GM11168 (cell line): Measurements from ENCODE around the gene PVR.
"Not testable (repeated sequence)": the region's sequence is repeated elsewhere in the genome, so short reads cannot be mapped to it uniquely, and the experiment has no call there.

Experiments
- in situ Hi-C: fragments of 300-500 bp; cut with MboI; formaldehyde crosslinking; loops from one replicate; pipeline ENCODE4 v1.12.0; 2022; ENCODE audit warnings: low sequenced_read_pairs; ENCODE audit not compliant: unreplicated experiment

The PVR gene

GRCh38 chr19:44668985-44669764 is 25.5 kb downstream of the PVR start:
- in situ Hi-C loops, result no loop called here

GRCh38 chr19:44670027-44670426 is 26.3 kb downstream of the PVR start:
- in situ Hi-C loops, result not testable (repeated sequence)

GRCh38 chr19:44671400-44671799 is 27.7 kb downstream of the PVR start, which contains the start of gene CEACAM19:
CEACAM19 (plus strand) TSS chr19:44671482; CDS start chr19:44671932, 450 bp downstream.
- in situ Hi-C loops, result no loop called here

DNA sequence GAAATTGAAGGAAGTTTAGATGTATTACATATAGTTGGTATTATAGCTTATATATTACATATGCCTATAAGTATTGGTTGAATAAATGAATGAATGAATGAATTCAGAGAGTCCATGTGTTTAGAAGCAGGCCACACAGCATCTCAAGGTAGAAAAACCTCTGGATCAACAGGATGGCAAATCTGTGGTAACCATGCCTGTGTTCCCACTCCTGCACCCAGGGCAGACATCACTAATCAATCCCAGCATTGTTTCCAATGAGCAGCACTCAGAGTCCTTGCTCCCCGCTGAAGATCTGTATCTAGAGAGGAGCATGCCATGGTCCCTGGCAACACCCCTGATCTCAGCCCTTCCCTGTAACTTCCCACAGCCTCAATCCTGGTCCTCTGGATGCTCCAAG is 28.5 kb downstream of the PVR start:
- in situ Hi-C loops, result no loop called here

DNA sequence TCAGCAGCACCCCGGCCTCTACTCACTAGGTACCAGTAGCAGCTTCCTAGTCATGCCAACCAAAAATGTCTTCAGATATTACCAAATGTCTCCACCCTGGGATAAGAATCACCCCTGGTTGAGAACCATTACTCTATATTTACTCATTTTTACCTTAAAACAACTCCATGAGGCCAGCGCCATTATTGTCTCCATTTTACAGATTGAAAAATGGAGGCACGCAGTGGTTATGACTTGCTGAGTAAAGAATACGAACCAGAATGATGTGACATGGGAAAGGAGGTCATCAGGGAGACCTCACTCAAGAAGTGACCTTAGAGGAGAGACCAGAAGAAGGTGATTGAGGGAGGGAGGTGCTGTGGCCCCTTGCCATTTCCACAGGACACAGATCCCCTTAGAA is 29.8 kb downstream of the PVR start:
- in situ Hi-C loops, result no loop called here

GRCh38 chr19:44675521-44675920 is 31.8 kb downstream of the PVR start:
- in situ Hi-C loops, result no loop called here

- in situ Hi-C loops, result no loop called here
Observed at GRCh38 chr19:44677019-44677811, 33.5 kb downstream of the PVR start.

GRCh38 chr19:44680536-44680935 is 36.8 kb downstream of the PVR start:
- in situ Hi-C loops, result no loop called here

DNA sequence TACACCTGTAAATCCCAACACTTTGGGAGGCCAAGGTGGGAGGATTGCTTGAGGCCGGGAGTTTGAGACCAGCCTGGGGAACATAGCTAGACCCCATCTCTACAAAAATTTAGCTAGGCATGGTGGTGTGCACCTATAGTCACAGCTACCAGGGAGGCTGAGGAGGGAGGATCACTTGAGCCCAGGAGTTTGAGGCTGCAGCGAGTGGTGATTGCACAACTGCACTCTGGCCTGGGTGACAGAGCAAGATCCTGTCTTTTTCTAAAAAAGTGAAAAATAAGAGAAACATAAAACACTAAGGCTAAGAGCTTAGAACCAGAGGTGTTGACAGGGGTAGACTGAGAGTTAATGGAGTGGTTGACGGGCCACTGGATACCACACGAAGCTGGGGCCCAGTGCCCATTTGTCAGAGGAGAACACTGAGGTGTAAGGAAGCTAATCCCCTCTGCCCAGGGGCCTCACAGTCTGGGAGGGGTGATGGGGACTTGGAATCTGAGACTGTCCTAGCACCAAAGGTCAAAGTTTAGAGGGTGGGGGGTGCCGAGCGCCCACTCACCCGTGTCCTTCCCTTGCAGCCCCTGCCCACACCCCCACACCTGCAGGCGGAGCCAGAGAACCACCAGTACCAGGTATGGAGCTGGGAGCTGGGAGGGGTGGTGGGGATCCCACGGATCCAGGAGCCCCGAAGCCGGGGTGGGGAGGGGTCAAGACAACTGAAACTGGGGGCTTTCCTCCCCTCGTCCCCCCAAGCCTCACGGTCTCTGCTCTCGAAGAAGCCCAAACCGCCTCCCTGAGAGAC is 38.5 kb downstream of the PVR start:
- in situ Hi-C loops, result no loop called here

DNA sequence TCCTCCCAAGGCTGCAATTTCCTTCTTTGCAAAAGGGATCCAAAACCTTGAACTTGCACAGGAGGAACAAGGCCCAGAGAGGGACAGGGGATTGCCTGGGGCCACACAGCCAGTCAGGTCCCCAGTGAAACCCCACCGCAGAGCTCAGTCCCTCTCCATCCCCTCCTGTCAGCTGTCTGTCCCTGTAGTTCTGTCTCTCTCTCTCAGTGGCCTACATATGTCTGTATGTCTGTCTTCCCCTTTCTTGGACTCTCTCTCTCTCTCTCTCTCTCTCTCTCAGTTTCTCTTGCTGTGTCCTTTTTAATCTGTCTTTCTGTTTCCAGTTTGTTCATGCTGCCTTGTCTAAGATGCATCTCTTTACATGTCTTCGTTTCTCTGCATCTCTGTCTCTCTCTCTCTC is 39.1 kb downstream of the PVR start:
- in situ Hi-C loops, result no loop called here

GRCh38 chr19:44683434-44684210 is 39.9 kb downstream of the PVR start:
- in situ Hi-C loops, result no loop called here

DNA sequence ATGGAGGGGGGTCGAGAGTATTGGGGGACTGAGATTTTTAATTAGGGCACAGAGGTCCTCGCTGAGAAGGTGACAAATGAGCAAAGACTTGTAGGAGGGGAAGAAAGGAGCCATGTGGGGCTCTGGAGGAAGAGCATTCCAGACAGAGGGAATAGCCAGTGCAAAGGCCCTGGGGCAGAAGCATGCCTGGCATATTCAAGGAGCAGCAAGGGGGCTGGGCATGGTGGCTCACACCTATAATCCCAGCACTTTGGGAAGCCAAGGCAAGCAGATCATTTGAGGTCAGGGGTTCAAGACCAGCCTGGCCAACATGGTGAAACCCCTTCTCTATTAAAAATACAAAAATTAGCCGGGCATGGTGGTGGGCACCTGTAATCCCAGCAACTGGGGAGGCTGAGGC is 40.7 kb downstream of the PVR start:
- in situ Hi-C loops, result not testable (repeated sequence)

- in situ Hi-C loops, result no loop called here
Observed at GRCh38 chr19:44684892-44685863, 41.5 kb downstream of the PVR start.

GRCh38 chr19:44685877-44686276 is 42.2 kb downstream of the PVR start:
- in situ Hi-C loops, result no loop called here

- in situ Hi-C loops, result no loop called here
Observed at GRCh38 chr19:44686896-44687295, 43.2 kb downstream of the PVR start.

- in situ Hi-C loops, result no loop called here
Observed at GRCh38 chr19:44687888-44688287, 44.2 kb downstream of the PVR start.

DNA sequence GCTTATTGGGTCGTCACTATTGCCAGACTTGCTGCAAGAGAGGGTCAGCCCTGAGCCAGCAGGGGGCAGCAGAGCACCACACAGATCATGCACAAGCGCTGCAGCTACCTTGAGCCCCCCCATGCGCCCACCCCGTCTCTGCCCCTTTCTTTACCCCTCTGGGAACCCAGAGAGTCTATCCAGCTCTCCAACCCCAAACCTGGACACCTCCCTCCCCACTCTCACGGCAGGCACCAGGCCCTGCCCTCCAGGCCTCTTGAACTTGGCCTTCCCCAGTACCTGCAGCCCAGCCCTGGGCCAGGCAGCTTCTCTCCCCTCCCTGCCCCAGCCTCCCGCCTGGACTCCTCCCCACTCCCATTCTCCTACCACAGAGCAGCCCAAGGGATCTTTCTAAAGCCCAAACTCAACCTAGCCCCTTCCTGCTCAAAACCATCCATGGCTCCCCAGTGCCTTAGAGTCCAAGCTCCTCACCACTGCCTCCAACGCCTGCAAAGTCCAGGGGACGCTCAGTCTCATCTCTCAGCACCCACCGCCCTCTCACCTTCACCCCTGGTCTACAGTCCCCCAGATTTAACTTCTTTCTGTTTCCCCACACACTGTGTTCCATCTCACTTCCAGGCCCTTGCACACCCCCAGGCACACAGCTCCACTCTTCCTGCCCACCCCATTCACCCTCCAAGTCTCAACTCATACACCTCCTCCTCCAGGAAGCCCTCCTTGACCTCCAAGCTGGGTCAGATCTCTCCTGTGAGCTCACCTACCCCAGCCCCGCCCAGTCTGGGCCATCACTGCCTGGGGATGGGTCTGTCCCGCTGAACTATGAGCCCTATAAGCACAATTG is 45.8 kb downstream of the PVR start:
- in situ Hi-C loops, result no loop called here

DNA sequence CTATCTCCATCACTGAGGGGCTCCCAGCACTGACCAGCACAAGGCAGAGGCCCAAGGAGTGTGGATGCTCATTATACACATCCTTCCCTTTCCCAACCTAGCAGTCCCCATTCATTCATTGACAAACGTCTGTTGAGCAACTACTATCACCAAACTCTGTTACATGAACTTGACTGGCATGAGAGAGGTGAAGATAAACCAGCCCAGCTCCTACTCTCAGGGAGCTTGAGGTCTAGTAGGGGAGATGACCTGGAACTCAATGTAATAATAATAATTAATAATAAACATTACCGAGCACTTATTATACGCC is 46.4 kb downstream of the PVR start:
- in situ Hi-C loops, result no loop called here
